22Rv1 (cell line): ENCODE results near the gene FIG4.
"Not testable (repeated sequence)": the region's sequence is repeated elsewhere in the genome, so short reads cannot be mapped to it uniquely, and the experiment has no call there.

ENCODE experiments used
- H3K27ac ChIP-seq: fragments of 450-650 bp; 2 replicates; pipeline ENCODE4 v1.5.1; 2017
- ZFX ChIP-seq: fragments of 450-650 bp; IDR thresholded peaks from 2 replicates; pipeline ENCODE4 v1.6.1; 2017; ENCODE audit warnings: antibody characterized with exemption, borderline replicate concordance
- TF ChIP-seq, protein P1 (sequence below): fragments of 450-650 bp; IDR thresholded peaks from 2 replicates; pipeline ENCODE4 v1.5.1; 2017; ENCODE audit warnings: mild to moderate bottlenecking

Gene FIG4

DNA sequence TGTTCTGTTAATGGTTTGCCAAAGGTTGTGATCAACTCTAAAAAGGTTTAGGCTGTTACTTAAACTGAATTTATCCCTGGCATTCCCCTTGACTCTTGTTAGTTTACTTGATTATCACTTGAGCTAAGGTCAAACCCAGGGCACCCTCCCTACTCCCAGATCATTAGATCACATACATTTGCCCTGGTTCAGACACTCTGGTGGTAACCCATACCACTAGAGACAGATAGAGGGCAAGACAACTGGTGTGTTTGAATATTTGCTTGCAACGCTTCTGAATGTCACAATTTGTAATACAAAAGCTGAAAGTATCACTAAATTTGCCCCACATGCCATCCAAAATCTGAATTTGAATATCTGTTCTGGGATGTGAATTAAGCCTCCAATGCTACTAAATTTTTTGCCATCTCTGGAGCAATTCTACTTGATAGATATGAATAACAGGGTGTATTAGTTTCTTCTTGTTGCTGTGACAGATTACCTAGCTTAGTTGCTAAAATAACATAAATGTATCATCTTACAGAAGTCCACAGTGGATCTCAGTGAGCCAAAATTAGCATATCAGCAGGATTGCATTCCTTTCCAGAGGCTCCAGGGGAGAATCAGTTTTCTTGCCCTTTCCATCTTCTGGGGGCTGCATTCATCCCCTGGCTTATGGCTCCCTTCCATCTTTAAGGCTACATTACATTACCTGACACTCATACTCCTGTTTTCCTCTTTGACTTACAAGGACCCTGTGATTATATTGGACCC is 45.4 kb downstream of the FIG4 start:
- H3K27ac ChIP-seq: no peak overlapping the region
- TF ChIP-seq, protein P1, sequence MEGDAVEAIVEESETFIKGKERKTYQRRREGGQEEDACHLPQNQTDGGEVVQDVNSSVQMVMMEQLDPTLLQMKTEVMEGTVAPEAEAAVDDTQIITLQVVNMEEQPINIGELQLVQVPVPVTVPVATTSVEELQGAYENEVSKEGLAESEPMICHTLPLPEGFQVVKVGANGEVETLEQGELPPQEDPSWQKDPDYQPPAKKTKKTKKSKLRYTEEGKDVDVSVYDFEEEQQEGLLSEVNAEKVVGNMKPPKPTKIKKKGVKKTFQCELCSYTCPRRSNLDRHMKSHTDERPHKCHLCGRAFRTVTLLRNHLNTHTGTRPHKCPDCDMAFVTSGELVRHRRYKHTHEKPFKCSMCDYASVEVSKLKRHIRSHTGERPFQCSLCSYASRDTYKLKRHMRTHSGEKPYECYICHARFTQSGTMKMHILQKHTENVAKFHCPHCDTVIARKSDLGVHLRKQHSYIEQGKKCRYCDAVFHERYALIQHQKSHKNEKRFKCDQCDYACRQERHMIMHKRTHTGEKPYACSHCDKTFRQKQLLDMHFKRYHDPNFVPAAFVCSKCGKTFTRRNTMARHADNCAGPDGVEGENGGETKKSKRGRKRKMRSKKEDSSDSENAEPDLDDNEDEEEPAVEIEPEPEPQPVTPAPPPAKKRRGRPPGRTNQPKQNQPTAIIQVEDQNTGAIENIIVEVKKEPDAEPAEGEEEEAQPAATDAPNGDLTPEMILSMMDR: no peak
- no peak for TF ChIP-seq ZFX

DNA sequence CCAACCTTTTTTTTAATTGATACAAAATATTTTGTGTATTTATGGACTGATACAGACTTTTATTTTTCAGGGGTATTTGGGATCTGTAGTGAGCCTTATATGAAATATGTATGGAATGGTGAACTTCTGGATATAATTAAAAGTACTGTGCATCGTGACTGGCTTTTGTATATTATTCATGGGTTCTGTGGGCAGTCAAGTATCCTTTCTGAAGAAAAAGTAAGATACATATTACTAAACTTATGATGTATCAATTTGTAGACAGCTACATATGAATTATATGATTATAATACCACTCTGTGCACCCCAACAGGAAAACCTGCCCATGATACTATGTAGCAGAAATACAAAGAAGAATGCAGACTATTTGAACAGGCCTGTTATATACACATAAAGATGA is 47.2 kb downstream of the FIG4 start:
- no peak for TF ChIP-seq ZFX
- TF ChIP-seq, protein P1: no peak
- no peak overlapping the region for H3K27ac ChIP-seq

DNA sequence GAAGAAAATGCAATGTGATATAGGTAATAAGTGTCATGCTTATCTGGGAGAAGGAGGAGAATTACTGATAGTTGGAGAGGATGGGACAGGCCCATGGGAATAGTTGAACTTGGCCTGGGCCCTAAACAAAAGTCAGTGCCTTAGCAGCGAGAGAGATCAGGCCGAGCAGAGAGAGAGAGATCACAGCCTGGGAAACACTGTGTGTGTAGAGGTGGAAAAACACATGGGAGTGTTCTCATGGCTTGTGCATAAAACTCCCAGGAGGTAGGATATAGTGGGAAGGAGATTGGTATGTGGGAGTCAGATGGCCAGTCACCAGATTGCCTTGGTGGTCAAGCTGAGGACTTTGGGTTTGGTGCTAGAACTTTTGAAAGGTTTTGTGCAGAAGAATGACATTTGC is 47.6 kb downstream of the FIG4 start:
- no peak overlapping the region for H3K27ac ChIP-seq
- no peak for TF ChIP-seq ZFX
- TF ChIP-seq, protein P1: no peak

DNA sequence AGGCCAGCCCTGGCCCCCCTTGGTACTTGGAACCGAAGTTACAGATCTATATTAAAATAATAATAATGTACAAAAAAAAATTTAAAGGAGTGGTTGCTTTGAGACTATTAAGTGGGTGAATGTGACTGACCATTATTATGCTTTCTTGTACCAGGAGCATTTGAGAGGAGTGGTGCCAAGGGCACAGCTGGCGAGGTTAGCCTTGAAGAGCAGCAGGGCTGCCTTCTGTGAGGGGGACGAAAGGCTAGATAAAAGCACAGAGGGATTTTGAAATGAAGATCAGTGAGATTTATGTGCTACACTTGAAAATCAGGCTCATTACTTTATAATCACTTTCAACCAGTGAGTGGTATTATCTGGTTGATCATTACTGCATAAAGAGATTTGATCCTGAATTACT is 48.6 kb downstream of the FIG4 start:
- no peak overlapping the region for H3K27ac ChIP-seq
- TF ChIP-seq, protein P1: no peak
- TF ChIP-seq ZFX: no peak

DNA sequence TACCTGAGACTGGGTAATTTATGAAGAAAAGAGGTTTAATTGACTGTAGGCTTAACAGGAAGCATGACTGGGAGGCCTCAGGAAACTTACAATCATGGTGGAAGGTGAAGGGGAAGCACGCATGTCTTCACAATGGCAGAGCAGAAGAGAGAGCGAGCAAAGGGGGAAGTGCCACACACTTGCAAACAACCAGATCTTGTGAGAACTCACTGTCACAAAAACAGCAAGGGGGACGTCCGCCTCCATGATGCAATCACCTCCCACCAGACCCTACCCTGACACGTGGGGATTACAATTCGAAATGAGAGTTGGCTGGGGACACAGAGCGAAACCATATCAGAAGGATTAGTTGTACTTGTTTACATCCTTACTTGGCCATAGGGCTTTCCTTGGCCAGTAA is 49.7 kb downstream of the FIG4 start:
- TF ChIP-seq, protein P1: no peak
- TF ChIP-seq ZFX: no peak
- no peak overlapping the region for H3K27ac ChIP-seq

DNA sequence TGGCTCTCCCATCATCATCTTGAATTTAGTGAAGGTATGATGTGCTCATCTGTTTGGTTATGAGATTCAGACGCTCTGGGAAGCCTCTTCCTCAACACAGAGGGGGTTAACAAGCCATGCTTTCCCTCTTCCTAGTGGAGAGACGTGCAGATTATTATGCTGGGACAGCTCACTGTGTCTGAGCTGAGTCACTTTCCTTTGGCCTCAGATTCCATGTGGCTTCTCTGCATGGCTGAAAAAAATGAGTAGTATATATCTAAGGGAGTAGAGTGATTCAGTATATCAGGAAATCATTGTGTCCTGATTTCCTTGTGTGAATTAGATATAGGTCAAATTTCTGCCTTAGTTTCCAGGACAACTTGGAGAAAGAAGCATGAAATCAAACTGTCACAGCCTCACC is 52.6 kb downstream of the FIG4 start:
- TF ChIP-seq, protein P1: no peak
- no peak for TF ChIP-seq ZFX
- no peak overlapping the region for H3K27ac ChIP-seq

DNA sequence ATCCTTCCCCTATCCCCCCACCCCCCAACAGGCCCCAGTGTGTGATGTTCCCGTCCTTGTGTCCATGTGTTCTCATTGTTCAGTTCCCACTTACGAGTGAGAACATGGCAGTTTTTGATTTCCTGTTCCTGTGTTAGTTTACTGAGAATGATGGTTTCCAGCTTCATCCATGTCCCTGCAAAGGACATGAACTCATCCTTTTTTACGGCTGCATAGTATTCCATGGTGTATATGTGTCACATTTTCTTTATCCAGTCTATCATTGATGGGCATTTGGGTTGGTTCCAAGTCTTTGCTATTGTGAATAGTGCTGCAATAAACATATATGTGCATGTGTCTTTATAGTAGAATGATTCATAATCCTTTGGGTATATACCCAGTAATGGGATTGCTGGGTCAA is 53.7 kb downstream of the FIG4 start:
- not testable (repeated sequence) for H3K27ac ChIP-seq

DNA sequence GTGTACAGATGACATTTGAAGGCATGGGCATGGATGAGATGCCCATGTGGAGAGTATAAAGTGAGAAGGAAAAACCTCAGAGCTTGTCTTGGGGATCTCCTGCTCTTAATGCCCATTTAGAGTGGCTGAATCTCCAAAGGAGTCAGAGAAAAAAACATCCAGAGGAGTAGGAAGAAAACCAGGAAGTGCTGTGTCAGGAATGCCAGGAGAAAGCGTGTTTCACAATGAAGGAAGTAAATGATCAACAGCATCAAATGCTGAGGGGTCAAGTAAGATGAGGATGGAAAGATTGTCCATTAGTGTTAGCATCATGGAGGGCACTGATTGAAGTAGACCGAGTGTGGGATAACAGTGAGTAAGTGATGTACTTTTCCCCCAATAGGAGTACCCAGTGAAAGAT is 56.1 kb downstream of the FIG4 start:
- TF ChIP-seq ZFX: no peak
- TF ChIP-seq, protein P1: no peak
- H3K27ac ChIP-seq: no peak overlapping the region
